OCI-LY7 (cell line): ENCODE measurements around the gene COPS2. TPM values are rescaled to one million over a fixed set of nuclear protein-coding genes. Genes with fewer than 3 reads are reported as not detected.
"Not testable (repeated sequence)": the region's sequence is repeated elsewhere in the genome, so short reads cannot be mapped to it uniquely, and the experiment has no call there.

Source experiments
- BruUV-seq: library from RNA; stranded (reverse); fragments of 400-500 nt; replicated peaks from 2 replicates; lab custom pipeline; 2021; lab: Mats Ljungman, UMichigan
- CTCF ChIA-PET: fragments of 300-600 bp; sonication (Branson Sonifier 250); formaldehyde crosslinking; loops from one replicate; lab custom pipeline; 2022; ENCODE audit warnings: antibody characterized with exemption; ENCODE audit not compliant: unreplicated experiment; lab: Charles Lee
- POLR2A ChIA-PET: fragments of 300-600 bp; sonication (Branson Sonifier 250); formaldehyde crosslinking; loops from one replicate; lab custom pipeline; 2022; ENCODE audit warnings: antibody characterized with exemption; lab: Charles Lee
- DNase-seq: peaks from one replicate; pipeline ENCODE4 v3.0.0-alpha.2; 2015; ENCODE audit warnings: low spot score
- H2AFZ ChIP-seq: fragments of 200-600 bp; sonication (generic), shearing (Covaris generic); 2 replicates; pipeline ENCODE4 v1.6.1; 2014; ENCODE audit warnings: mild to moderate bottlenecking, antibody characterized with exemption, low read length, moderate library complexity
- H3K27ac ChIP-seq: fragments of 200-600 bp; sonication (generic); 2 replicates; pipeline ENCODE4 v1.5.1; 2014; ENCODE audit warnings: mixed run types, low read depth, mild to moderate bottlenecking, moderate library complexity, low read length, inconsistent platforms; ENCODE audit not compliant: poor library complexity, severe bottlenecking
- H3K36me3 ChIP-seq: fragments of 200-600 bp; sonication (generic); 2 replicates; pipeline ENCODE4 v1.6.1; 2014; ENCODE audit warnings: mild to moderate bottlenecking, antibody characterized with exemption, low read length, moderate library complexity, mixed read lengths; ENCODE audit not compliant: insufficient read depth
- H3K4me1 ChIP-seq: fragments of 200-600 bp; sonication (generic); 2 replicates; pipeline ENCODE4 v1.5.1; 2014; ENCODE audit warnings: mild to moderate bottlenecking, low read length; ENCODE audit not compliant: insufficient read depth, poor library complexity, severe bottlenecking
- H3K4me2 ChIP-seq: fragments of 200-600 bp; sonication (generic); 2 replicates; pipeline ENCODE4 v1.6.1; 2014; ENCODE audit warnings: mild to moderate bottlenecking, low read length
- H3K4me3 ChIP-seq: fragments of 200-600 bp; sonication (generic); 2 replicates; pipeline ENCODE4 v1.5.1; 2014; ENCODE audit warnings: mild to moderate bottlenecking, low read depth, low read length; ENCODE audit not compliant: poor library complexity, severe bottlenecking
- H3K79me2 ChIP-seq: fragments of 200-600 bp; sonication (generic); 2 replicates; pipeline ENCODE4 v1.6.1; 2016; ENCODE audit warnings: low read depth, mild to moderate bottlenecking, low read length, moderate library complexity, mixed read lengths; ENCODE audit not compliant: insufficient read depth
- H3K9me2 ChIP-seq: fragments of 200-600 bp; sonication (generic); 2 replicates; pipeline ENCODE4 v1.6.1; 2016; ENCODE audit warnings: mild to moderate bottlenecking, low read length, mixed read lengths; ENCODE audit not compliant: insufficient read depth
- H3K9me3 ChIP-seq: fragments of 200-600 bp; sonication (generic); 2 replicates; pipeline ENCODE4 v1.6.1; 2014; ENCODE audit warnings: mild to moderate bottlenecking, mixed run types, low read length, mixed read lengths
- H4K20me1 ChIP-seq: fragments of 200-600 bp; sonication (generic); 2 replicates; pipeline ENCODE4 v1.6.1; 2014; ENCODE audit warnings: mild to moderate bottlenecking, antibody characterized with exemption, low read length, moderate library complexity, mixed read lengths; ENCODE audit not compliant: insufficient read depth
- EZH2phosphoT487 ChIP-seq: fragments of 200-600 bp; sonication (generic); IDR thresholded peaks from 2 replicates; pipeline ENCODE4 v1.6.1; 2018; ENCODE audit warnings: low read depth, borderline replicate concordance, mild to moderate bottlenecking, mixed run types, antibody characterized with exemption, low read length, moderate library complexity, mixed read lengths
- intact Hi-C: fragments of 100-400 bp; cut with micrococcal nuclease; formaldehyde crosslinking; loops from one replicate; pipeline ENCODE4 v1.10.0; 2022; ENCODE audit not compliant: unreplicated experiment
- total RNA-seq, 2 experiments: library from RNA; depleted of rRNA in 1 of 2; stranded (reverse); fragments of >200 nt in 1 of 2; shearing (Covaris generic) in 1 of 2; gene quantifications; 2 replicates each; pipeline ENCODE4 v1.2.3, GENCODE V29; 2014 to 2022
- TF ChIP-seq, protein P1 (sequence below): fragments of 200-600 bp; sonication (generic); conservative IDR thresholded peaks from 2 replicates; pipeline ENCODE4 v1.5.1; 2014; ENCODE audit warnings: mild to moderate bottlenecking, antibody characterized with exemption, low read length, moderate library complexity, mixed read lengths

COPS2 gene
- total RNA-seq, 2 experiments from 2014 or later, result 24.6 to 81.2 TPM

DNA sequence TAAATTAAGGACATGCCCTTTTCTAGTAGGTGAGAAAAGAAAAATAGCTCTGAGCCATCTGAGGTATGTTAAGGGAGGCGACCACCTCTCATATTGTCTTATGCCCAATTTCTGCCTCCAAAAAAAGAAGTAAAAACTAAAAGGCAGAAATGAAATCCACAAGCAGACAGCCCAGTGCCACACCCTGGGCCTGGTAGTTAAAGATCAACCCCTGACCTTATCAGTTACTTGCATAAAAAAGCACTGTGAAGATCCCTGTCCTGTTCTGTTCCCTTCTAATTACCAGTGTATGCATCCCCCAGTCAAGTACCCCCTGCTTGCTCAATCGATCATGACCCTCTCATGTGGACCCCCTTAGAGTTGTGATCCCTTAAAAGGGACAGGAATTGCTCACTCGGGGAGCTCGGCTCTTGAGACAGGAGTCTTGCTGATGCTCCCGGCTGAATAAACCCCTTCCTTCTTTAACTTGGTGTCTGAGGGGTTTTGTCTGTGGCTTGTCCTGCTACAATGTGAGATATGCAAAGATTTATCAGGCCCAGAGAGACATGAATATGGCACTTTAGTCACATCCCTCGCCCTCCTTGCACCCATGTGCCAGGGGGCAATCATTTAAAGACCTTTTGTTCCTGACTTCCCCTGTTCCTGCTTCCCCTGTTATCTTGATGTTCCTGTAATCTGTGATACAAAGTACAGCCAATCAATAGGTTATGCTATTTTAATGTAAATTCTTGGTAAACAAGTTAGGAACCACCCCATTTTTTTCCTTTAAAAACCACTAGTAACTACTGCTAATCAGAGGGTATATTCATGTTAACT, 20.4 kb upstream of the COPS2 start:
- H3K4me2 ChIP-seq, H3K27ac ChIP-seq, BruUV-seq, H3K9me2 ChIP-seq, H2AFZ ChIP-seq, H4K20me1 ChIP-seq, H3K9me3 ChIP-seq, DNase-seq, POLR2A ChIA-PET, intact Hi-C loops, CTCF ChIA-PET, H3K4me3 ChIP-seq, H3K4me1 ChIP-seq: not testable (repeated sequence)
- Histone ChIP-seq H3K79me2 (peaks cover 18% of the 10 kb centered on the region; the same call in 1 of the 2 replicates), H3K36me3 (peaks cover 12% of the 10 kb centered on the region; the same call in 1 of the 2 replicates)

DNA sequence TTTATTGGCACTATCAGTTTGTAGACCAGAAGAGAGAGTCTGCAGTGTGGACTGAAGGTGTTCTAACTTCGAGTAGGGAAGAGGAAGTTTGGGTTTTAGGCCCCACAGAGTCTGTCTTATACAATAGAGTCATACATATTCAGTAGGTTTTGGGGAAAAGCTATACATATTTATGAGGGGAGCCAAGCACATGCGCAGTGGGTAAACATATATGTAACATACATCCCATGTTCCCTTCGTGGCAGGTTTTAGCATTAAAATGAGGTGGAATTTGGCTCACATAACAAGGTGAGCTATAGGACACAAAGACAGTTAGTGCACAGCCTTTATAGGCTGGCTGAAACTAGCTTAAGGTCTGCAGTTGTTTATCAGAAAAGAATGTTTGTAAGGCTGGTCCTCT, 19.5 kb upstream of the COPS2 start:
- no peak overlapping the region for H3K27ac ChIP-seq
- DNase-seq, result no peak
- no peak overlapping the region for H2AFZ ChIP-seq
- ChIA-PET CTCF (no interaction called here), POLR2A (interaction anchor here (0.9 kb wide), 1 partner anchor 19 kb away, joined by 4 read pairs; the partner anchor contains the start of gene COPS2)
- H3K9me3 ChIP-seq, result no peaks in the 10 kb centered on the region; the same call in 1 of the 2 replicates
- no peak overlapping the region for H3K4me2 ChIP-seq
- TF ChIP-seq EZH2phosphoT487, result no peak
- TF ChIP-seq, protein P1, sequence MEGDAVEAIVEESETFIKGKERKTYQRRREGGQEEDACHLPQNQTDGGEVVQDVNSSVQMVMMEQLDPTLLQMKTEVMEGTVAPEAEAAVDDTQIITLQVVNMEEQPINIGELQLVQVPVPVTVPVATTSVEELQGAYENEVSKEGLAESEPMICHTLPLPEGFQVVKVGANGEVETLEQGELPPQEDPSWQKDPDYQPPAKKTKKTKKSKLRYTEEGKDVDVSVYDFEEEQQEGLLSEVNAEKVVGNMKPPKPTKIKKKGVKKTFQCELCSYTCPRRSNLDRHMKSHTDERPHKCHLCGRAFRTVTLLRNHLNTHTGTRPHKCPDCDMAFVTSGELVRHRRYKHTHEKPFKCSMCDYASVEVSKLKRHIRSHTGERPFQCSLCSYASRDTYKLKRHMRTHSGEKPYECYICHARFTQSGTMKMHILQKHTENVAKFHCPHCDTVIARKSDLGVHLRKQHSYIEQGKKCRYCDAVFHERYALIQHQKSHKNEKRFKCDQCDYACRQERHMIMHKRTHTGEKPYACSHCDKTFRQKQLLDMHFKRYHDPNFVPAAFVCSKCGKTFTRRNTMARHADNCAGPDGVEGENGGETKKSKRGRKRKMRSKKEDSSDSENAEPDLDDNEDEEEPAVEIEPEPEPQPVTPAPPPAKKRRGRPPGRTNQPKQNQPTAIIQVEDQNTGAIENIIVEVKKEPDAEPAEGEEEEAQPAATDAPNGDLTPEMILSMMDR, result no peak
- no peaks in the 10 kb centered on the region for H4K20me1 ChIP-seq
- BruUV-seq, result no TSS peak
- peaks cover 12% of the 10 kb centered on the region; the same call in 1 of the 2 replicates for H3K36me3 ChIP-seq
- peaks cover 22% of the 10 kb centered on the region; the same call in 1 of the 2 replicates for H3K79me2 ChIP-seq
- no peak overlapping the region for H3K4me3 ChIP-seq
- intact Hi-C loops, result no loop called here
- peaks cover 13% of the 10 kb centered on the region for H3K4me1 ChIP-seq
- H3K9me2 ChIP-seq, result no peaks in the 10 kb centered on the region

DNA sequence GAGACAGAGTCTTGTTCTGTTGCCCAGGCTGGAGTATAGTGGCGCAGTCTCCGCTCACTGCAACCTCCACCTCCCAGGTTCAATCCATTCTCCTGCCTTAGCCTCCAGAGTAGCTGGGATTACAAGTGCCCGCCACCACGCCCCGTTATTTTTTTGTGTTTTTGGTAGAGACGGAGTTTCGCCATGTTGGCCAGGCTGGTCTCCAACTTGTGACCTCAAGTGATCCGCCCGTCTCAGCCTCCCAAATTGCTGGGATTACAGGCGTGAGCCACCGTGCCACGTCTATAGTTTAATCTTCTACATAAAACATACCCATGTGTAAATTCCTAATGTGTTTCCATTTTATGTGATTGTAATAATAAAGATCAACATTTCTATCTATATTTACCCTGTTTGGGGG, 16.4 kb upstream of the COPS2 start:
- H3K9me3 ChIP-seq, result no peaks in the 10 kb centered on the region; the same call in 1 of the 2 replicates
- H3K4me1 ChIP-seq, result peaks cover 18% of the 10 kb centered on the region
- no peak overlapping the region for H3K27ac ChIP-seq
- no peak overlapping the region for H3K4me2 ChIP-seq
- H3K9me2 ChIP-seq, result no peaks in the 10 kb centered on the region
- no TSS peak for BruUV-seq
- CTCF ChIA-PET, result no interaction called here
- no peaks in the 10 kb centered on the region for H4K20me1 ChIP-seq
- intact Hi-C loops, result no loop called here
- POLR2A ChIA-PET, result interaction anchor here (1.9 kb wide), 1 partner anchor 22 kb away, joined by 4 read pairs; no protein-coding TSS in a partner anchor
- H3K79me2 ChIP-seq, result peaks cover 22% of the 10 kb centered on the region; the same call in 1 of the 2 replicates
- H3K36me3 ChIP-seq, result peaks cover 8% of the 10 kb centered on the region; the same call in 1 of the 2 replicates
- no peak for DNase-seq
- no peak overlapping the region for H2AFZ ChIP-seq
- no peak for TF ChIP-seq EZH2phosphoT487
- TF ChIP-seq, protein P1, result no peak
- H3K4me3 ChIP-seq, result no peak overlapping the region
